H9 (cell line): ENCODE measurements around the gene SPOCK3. TPM values are rescaled to one million over a fixed set of nuclear protein-coding genes. Genes with fewer than 3 reads are reported as not detected.

Experiments used
- DNase-seq: peaks from one replicate; pipeline ENCODE4 v3.0.0-alpha.2; 2017
- H2AFZ ChIP-seq: one replicate; pipeline ENCODE4 v1.6.1; 2013; ENCODE audit warnings: mild to moderate bottlenecking, low read length, control low read depth, moderate library complexity
- H2AK5ac ChIP-seq: 2 replicates; pipeline ENCODE4 v1.6.1; 2013; ENCODE audit warnings: low read length, control low read depth, mixed read lengths; ENCODE audit not compliant: insufficient read length
- H2BK120ac ChIP-seq: one replicate; pipeline ENCODE4 v1.6.1; 2013; ENCODE audit warnings: low read depth, mild to moderate bottlenecking, low read length, control low read depth, inconsistent platforms; ENCODE audit not compliant: poor library complexity, severe bottlenecking
- H2BK12ac ChIP-seq: 2 replicates; pipeline ENCODE4 v1.6.1; 2013; ENCODE audit warnings: low read length, control low read depth, mixed read lengths, low read depth; ENCODE audit not compliant: insufficient read length
- H2BK15ac ChIP-seq: 2 replicates; pipeline ENCODE4 v1.6.1; 2013; ENCODE audit warnings: low read depth, low read length, control low read depth
- H2BK20ac ChIP-seq: one replicate; pipeline ENCODE4 v1.6.1; 2013; ENCODE audit warnings: low read depth, mild to moderate bottlenecking, low read length, control low read depth, inconsistent platforms; ENCODE audit not compliant: poor library complexity, severe bottlenecking
- H2BK5ac ChIP-seq: 2 replicates; pipeline ENCODE4 v1.6.1; 2013; ENCODE audit warnings: low read length, control low read depth, mixed read lengths; ENCODE audit not compliant: insufficient read length
- H3K14ac ChIP-seq: 2 replicates; pipeline ENCODE4 v1.6.1; 2013; ENCODE audit warnings: low read length, control low read depth; ENCODE audit not compliant: insufficient read depth
- H3K18ac ChIP-seq: 2 replicates; pipeline ENCODE4 v1.6.1; 2013; ENCODE audit warnings: low read depth, mild to moderate bottlenecking, mixed read lengths, low read length, control low read depth; ENCODE audit not compliant: insufficient read length
- H3K23ac ChIP-seq: 2 replicates; pipeline ENCODE4 v1.6.1; 2013; ENCODE audit warnings: low read length, control low read depth, mixed read lengths, low read depth; ENCODE audit not compliant: insufficient read length
- H3K23me2 ChIP-seq: 2 replicates; pipeline ENCODE4 v1.6.1; 2013; ENCODE audit warnings: low read depth, mild to moderate bottlenecking, mixed read lengths, low read length, control low read depth; ENCODE audit not compliant: insufficient read length, poor library complexity, severe bottlenecking
- H3K27ac ChIP-seq: 2 replicates; pipeline ENCODE4 v1.5.1; 2013; ENCODE audit warnings: low read length, control low read depth, mixed read lengths, low read depth; ENCODE audit not compliant: insufficient read length
- H3K27me3 ChIP-seq: 2 replicates; pipeline ENCODE4 v1.6.1; 2013; ENCODE audit warnings: low read length, control low read depth, inconsistent platforms; ENCODE audit not compliant: insufficient read depth
- H3K4ac ChIP-seq: 2 replicates; pipeline ENCODE4 v1.6.1; 2013; ENCODE audit warnings: low read depth, mild to moderate bottlenecking, control low read depth, inconsistent platforms, low read length, moderate library complexity
- H3K4me1 ChIP-seq: 2 replicates; pipeline ENCODE4 v1.6.1; 2013; ENCODE audit warnings: low read length, control low read depth, inconsistent platforms; ENCODE audit not compliant: insufficient read depth
- H3K4me2 ChIP-seq: 2 replicates; pipeline ENCODE4 v1.6.1; 2013; ENCODE audit warnings: low read length, control low read depth, mixed read lengths; ENCODE audit not compliant: insufficient read length, insufficient read depth
- H3K56ac ChIP-seq: 2 replicates; pipeline ENCODE4 v1.6.1; 2013; ENCODE audit warnings: low read depth, mild to moderate bottlenecking, mixed read lengths, low read length, control low read depth; ENCODE audit not compliant: insufficient read length
- H3K79me1 ChIP-seq: 2 replicates; pipeline ENCODE4 v1.6.1; 2013; ENCODE audit warnings: low read depth, mild to moderate bottlenecking, moderate library complexity, low read length, control low read depth, inconsistent platforms; ENCODE audit not compliant: insufficient read depth, poor library complexity, severe bottlenecking
- H3K79me2 ChIP-seq: 2 replicates; pipeline ENCODE4 v1.6.1; 2013; ENCODE audit warnings: low read length, control low read depth, inconsistent platforms; ENCODE audit not compliant: insufficient read depth
- H3K9ac ChIP-seq: 2 replicates; pipeline ENCODE4 v1.6.1; 2013; ENCODE audit warnings: low read length, control low read depth, mixed read lengths; ENCODE audit not compliant: insufficient read length; ENCODE audit errors: extremely low read depth
- H3K9me3 ChIP-seq: one replicate; pipeline ENCODE4 v1.6.1; 2013; ENCODE audit warnings: low read depth, low read length, inconsistent platforms; ENCODE audit not compliant: control insufficient read depth
- H3T11ph ChIP-seq: one replicate; pipeline ENCODE4 v1.6.1; 2013; ENCODE audit warnings: mild to moderate bottlenecking, low read length, control low read depth, inconsistent platforms
- H4K20me1 ChIP-seq: one replicate; pipeline ENCODE4 v1.6.1; 2013; ENCODE audit not compliant: control insufficient read depth, insufficient read length, insufficient read depth
- H4K5ac ChIP-seq: 2 replicates; pipeline ENCODE4 v1.6.1; 2013; ENCODE audit warnings: low read depth, mild to moderate bottlenecking, mixed read lengths, low read length, control low read depth; ENCODE audit not compliant: insufficient read length
- H4K8ac ChIP-seq: replicated peaks from 2 replicates; pipeline ENCODE4 v1.6.1; 2013; ENCODE audit warnings: low read length, control low read depth, mixed read lengths, low read depth; ENCODE audit not compliant: insufficient read length
- H4K91ac ChIP-seq: 2 replicates; pipeline ENCODE4 v1.6.1; 2013; ENCODE audit warnings: low read depth, mild to moderate bottlenecking, moderate library complexity, mixed read lengths, low read length, control low read depth; ENCODE audit not compliant: insufficient read length
- H3K27ac Mint-ChIP-seq, 3 experiments: 2 replicates in 2 of 3; 3 replicates in 1 of 3; pipeline ENCODE4 v1.8.0; 2020 to 2021; ENCODE audit warnings: mixed read lengths in 3 of 3, mild to moderate bottlenecking in 1 of 3, moderate library complexity in 1 of 3
- H3K27me3 Mint-ChIP-seq: 2 replicates; pipeline ENCODE4 v1.8.0; 2021; ENCODE audit warnings: low read depth, mild to moderate bottlenecking, moderate library complexity, mixed read lengths
- H3K36me3 Mint-ChIP-seq, 3 experiments: 2 replicates in 2 of 3; 3 replicates in 1 of 3; pipeline ENCODE4 v1.8.0; 2020 to 2021; ENCODE audit warnings: low read depth in 3 of 3, mixed read lengths in 3 of 3; ENCODE audit not compliant: insufficient read depth in 1 of 3
- H3K4me1 Mint-ChIP-seq, 2 experiments: 2 replicates each; pipeline ENCODE4 v1.8.0; 2020; ENCODE audit warnings: mixed read lengths in 2 of 2
- H3K4me3 Mint-ChIP-seq, 2 experiments: 2 replicates in 1 of 2; 3 replicates in 1 of 2; pipeline ENCODE4 v1.8.0; 2020 to 2021; ENCODE audit warnings: mild to moderate bottlenecking in 2 of 2, mixed read lengths in 2 of 2, moderate library complexity in 1 of 2
- H3K9me3 Mint-ChIP-seq, 2 experiments: 2 replicates in 1 of 2; 3 replicates in 1 of 2; pipeline ENCODE4 v1.8.0; 2020; ENCODE audit warnings: mild to moderate bottlenecking in 2 of 2, mixed read lengths in 2 of 2, moderate library complexity in 1 of 2
- WGBS: extraction: QIAGEN DNeasy Blood & Tissue Kit; methylation state at CpG from one replicate; pipeline ENCODE4 v1.1.7; 2013; ENCODE audit warnings: missing lambda C conversion rate, low lambda C conversion rate, mixed read lengths; ENCODE audit not compliant: insufficient read length; ENCODE audit errors: extremely low coverage; 5-methylcytosine and 5-hydroxymethylcytosine counted together
- total RNA-seq: library from RNA; stranded (reverse); gene quantifications from 2 replicates; pipeline ENCODE4 v1.2.1, GENCODE V29; 2021
- TF ChIP-seq, protein P1 (sequence below): fragments of 200-600 bp; sonication (generic); conservative IDR thresholded peaks from 3 replicates; pipeline ENCODE4 v1.8.0; 2021; ENCODE audit warnings: antibody characterized with exemption, mild to moderate bottlenecking

The SPOCK3 gene
- total RNA-seq, 1 experiment from 2014 or later, result 0.28 TPM

DNA sequence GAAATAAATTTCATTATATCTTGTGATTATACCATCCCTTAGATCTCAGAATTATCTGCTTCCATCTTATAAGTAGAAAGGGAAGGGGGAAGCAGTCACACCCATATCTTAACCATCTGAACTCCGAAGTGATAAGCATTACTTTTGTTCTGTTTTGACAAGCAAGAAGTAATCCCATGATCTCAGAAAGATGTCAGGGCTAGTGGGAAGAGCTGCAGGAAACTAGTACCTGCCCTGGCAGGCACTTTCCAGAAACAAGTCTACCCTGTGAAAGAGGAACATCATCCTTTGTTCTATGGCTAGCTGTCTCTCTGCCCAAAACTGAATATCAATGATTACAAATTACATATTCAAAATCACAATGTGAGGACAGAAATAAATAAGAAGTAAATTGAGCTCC is 244.4 kb downstream of the SPOCK3 start:
- Histone ChIP-seq H3K23me2 (no peaks in the 10 kb centered on the region), H3K4ac (no peak overlapping the region), H2BK15ac (no peak overlapping the region), H4K8ac (no peak overlapping the region), H3K27me3 (no peaks in the 10 kb centered on the region), H3K9me3 (no peaks in the 10 kb centered on the region), H3K18ac (no peak overlapping the region), H3K23ac (no peak overlapping the region), H4K91ac (no peak overlapping the region), H3K4me2 (no peak overlapping the region), H4K20me1 (no peaks in the 10 kb centered on the region), H2BK120ac (no peak overlapping the region), H3K14ac (no peak overlapping the region), H2AK5ac (no peak overlapping the region), H2BK12ac (no peak overlapping the region), H4K5ac (no peak overlapping the region), H3K79me2 (no peaks in the 10 kb centered on the region), H3T11ph (no peak overlapping the region), H2AFZ (no peak overlapping the region), H3K4me1 (no peaks in the 10 kb centered on the region), H3K27ac (no peak overlapping the region), H3K79me1 (no peaks in the 10 kb centered on the region), H2BK20ac (no peak overlapping the region), H3K56ac (no peak overlapping the region), H3K9ac (no peak overlapping the region), H2BK5ac (no peak overlapping the region)
- H3K27me3 Mint-ChIP-seq, result no peaks in the 10 kb centered on the region
- TF ChIP-seq, protein P1, sequence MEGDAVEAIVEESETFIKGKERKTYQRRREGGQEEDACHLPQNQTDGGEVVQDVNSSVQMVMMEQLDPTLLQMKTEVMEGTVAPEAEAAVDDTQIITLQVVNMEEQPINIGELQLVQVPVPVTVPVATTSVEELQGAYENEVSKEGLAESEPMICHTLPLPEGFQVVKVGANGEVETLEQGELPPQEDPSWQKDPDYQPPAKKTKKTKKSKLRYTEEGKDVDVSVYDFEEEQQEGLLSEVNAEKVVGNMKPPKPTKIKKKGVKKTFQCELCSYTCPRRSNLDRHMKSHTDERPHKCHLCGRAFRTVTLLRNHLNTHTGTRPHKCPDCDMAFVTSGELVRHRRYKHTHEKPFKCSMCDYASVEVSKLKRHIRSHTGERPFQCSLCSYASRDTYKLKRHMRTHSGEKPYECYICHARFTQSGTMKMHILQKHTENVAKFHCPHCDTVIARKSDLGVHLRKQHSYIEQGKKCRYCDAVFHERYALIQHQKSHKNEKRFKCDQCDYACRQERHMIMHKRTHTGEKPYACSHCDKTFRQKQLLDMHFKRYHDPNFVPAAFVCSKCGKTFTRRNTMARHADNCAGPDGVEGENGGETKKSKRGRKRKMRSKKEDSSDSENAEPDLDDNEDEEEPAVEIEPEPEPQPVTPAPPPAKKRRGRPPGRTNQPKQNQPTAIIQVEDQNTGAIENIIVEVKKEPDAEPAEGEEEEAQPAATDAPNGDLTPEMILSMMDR, result no peak
- no peak overlapping the region for H3K4me3 Mint-ChIP-seq
- no CpG with 5 or more reads among the region's 1 CpG for WGBS
- H3K27ac Mint-ChIP-seq, result no peak overlapping the region
- H3K4me1 Mint-ChIP-seq, result no peaks in the 10 kb centered on the region
- no peaks in the 10 kb centered on the region for H3K9me3 Mint-ChIP-seq
- H3K36me3 Mint-ChIP-seq, result no peaks in the 10 kb centered on the region
- no peak for DNase-seq
